Stomach (tissue), 4 donors: ENCODE results near the gene ANO1.

Source experiments
- CTCF ChIP-seq, 7 experiments: fragments of 450-650 bp in 4 of 7; fragments of 200-600 bp in 3 of 7; sonication (generic) in 3 of 7; IDR thresholded peaks; one replicate each; pipeline ENCODE4 v1.5.1; 2016 to 2019; ENCODE audit warnings: antibody characterized with exemption in 7 of 7, control low read depth in 2 of 7, mild to moderate bottlenecking in 1 of 7
- POLR2A ChIP-seq, 4 donors: fragments of 450-650 bp; IDR thresholded peaks; one replicate each; pipeline ENCODE4 v1.6.1; 2016; ENCODE audit warnings: antibody characterized with exemption in 4 of 4, control low read depth in 2 of 4, mild to moderate bottlenecking in 1 of 4, moderate library complexity in 1 of 4

GRCh38 chr11:70091638-70092037 lies 13.5 kb downstream of the ANO1 start:
- no peak for TF ChIP-seq CTCF (IDR thresholded peaks at IDR 0.05)
- no peak for TF ChIP-seq POLR2A (IDR thresholded peaks at IDR 0.05)
